ENCODE measurements around the gene RASAL1.

- no peak for TF ChIP-seq CTCF (optimal IDR thresholded peaks at IDR 0.05 in 1 of 3, IDR thresholded peaks at IDR 0.05 in 1 of 3, conservative IDR thresholded peaks at IDR 0.05 in 1 of 3; ENCODE audit: extremely low read depth in 1 of 3, insufficient read depth in 2 of 3, low read length in 3 of 3)
- TF ChIP-seq EZH2 (IDR thresholded peaks at IDR 0.05; ENCODE audit: low read length) = no peak
These were observed 67.3 kb downstream of the RASAL1 start for GRCh38 chr12:113067987-113068935.

Measured in keratinocyte (primary cell).